ENCODE measurements around the gene NPIPB8.
"Not testable (repeated sequence)": the region's sequence is repeated elsewhere in the genome, so short reads cannot be mapped to it uniquely, and the experiment has no call there.

The NPIPB8 gene

DNA sequence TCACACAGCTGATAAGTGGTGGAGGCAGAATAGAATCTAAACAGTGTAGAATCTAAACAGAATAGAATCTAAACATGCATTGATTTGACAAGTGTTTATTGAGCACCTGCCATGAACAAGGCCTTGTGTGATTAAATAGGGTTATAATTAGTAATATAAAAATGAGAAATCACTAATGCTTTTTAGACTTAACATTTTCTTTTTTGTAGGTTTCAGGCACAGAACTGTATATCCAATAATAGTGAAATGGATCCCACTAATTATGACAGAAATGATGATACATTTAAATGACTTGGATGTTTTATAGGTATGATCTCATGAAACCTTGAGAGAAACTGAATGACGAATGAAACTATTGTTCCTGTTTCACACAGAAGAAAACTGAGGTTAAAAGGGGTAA is at the start of gene NPIPB8:
NPIPB8 (plus strand) TSS at position 301 of the 400 bp plus-strand sequence. CDS start 296 bp downstream, outside the sequence.
- DNase-seq, result not testable (repeated sequence)

DNA sequence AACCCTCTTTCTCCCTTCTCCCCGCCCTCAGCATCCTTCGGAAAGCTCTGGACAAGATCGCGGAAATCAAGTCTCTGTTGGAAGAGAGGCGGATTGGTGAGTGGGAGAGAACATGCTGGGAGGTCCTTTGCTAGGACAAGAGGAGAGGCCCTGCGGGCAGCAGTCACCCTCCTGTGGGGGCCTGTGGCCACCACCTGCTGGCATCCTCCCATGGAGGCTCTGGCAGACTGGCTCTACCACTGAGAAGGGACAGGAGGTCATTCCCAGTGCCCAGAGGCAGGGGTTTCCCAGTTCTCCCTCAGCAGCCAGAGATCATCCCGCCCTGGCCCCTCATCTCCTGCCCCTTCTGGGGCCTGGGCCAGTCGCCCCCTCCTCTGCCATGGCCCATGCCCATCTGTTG is 48.8 kb upstream of the NPIPB8 start:
- DNase-seq, result no peak

DNA sequence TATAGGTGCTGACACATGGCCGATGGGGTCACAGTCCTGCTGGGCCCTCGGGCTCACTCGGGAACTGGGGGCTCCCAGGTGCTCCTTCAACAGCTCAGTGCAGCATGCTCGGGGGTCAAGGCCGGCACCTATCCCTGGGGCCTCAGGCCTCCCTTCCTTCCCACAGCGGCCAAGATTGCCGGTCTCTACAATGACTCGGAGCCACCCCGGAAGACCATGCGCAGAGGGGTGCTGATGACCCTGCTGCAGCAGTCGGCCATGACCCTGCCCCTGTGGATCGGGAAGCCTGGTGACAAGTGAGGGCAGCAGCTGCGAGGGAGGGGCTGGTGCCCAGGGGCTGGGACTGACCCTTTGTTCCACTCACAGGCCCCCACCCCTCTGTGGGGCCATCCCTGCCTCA is 47.9 kb upstream of the NPIPB8 start:
- DNase-seq, result no peak

DNA sequence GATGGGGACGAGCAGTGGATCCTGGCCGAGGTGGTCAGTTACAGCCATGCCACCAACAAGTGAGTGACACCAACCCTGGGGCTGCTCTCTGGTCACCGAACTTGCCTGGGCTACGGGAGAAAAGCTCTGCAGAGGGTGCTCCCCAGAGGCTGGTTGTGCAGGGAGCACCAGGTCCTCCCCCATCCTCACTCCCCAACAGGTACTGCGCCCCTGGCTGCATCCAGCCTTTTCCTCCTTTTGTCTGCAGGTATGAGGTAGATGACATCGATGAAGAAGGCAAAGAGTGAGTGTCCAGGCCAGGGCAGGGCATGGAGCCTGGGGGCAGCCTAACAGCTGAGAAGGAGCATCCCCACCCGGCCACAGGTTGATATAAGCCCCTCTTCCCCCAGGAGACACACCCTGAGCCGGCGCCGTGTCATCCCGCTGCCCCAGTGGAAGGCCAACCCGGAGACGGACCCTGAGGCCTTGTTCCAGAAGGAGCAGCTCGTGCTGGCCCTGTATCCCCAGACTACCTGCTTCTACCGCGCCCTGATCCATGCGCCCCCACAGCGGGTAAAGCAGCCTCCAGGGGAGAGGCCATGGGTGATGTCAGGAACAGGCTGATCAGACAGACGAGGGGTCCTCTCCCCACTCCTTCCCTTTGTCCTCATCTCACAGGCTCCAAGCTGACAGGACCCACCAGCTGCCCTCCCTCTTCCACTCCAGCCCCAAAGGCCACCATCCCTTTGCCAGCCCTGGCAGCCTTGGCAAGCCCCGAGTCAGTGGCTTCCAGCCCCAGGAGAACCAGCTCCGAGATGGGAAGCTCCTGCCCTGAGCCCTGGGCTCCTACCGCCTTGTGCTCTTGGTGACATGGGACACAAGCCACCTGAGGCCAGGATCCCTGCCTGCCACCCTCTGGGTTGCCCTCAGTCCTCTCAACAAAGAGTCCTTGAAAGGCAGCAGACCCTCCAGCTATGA is 47.2 kb upstream of the NPIPB8 start:
- DNase-seq, result no peak

DNA sequence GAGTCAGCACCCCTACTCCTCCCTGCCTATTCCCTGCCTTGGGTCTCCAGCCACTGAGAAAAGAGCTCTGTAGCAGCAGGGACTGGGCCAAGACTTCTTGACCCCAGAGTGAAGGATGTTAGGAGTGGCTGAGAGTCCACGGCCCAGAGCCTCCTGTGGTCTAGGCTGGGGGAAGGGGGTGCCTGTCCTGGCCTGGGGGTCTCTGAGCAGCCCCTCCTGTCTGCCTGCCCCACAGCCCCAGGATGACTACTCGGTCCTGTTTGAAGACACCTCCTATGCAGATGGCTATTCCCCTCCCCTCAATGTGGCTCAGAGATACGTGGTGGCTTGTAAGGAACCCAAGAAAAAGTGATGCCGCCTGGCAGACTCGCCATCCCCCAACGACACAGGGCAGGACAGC is 46.5 kb upstream of the NPIPB8 start:
- DNase-seq, result no peak

DNA sequence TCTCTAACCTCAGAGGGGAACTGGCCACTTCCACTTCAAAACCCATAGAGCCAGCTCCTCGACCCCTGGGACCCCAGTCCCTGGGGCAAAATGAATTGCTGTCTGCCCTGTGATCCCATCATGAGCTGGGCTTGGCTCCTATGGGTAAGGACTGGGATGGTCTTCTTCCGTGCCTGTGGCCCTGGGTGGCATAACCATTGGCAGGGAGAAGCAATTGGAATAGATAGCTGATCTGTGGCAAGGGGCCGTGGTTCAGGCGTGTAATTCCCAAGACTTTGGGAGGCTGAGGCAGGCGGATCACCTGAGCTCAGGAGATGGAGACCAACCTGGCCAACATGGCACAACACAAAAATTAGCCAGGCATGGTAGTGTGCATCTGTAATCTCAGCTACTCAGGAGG is 45.4 kb upstream of the NPIPB8 start:
- DNase-seq, result no peak

DNA sequence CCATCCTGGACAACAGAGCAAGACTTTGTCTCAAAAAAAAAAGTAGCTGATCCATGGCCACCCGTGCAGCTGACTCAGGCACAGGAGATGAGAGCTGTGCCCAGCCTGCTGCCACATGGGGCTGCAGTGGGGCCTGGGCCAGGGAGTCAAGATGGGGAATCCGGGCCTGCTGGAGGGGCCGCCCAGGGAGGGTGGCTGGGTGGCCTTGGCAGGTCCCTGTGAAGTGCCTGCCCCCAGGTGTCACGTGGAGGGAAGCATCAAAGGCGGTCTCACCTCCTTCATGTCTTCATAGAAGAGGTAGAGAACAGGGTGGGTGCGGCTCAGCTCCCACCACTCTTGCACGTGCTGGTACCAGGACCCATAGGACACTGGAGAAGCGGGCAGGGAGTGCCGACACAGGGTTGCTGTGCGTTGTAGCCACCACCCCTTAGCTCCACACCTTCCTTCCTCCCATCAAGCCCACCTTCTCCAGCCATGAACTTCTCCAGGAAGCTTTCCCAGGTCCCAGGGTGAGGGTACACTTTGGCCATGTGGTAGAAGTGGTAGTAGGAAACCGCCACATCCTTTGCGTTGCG is 44.8 kb upstream of the NPIPB8 start:
- no peak for DNase-seq

DNA sequence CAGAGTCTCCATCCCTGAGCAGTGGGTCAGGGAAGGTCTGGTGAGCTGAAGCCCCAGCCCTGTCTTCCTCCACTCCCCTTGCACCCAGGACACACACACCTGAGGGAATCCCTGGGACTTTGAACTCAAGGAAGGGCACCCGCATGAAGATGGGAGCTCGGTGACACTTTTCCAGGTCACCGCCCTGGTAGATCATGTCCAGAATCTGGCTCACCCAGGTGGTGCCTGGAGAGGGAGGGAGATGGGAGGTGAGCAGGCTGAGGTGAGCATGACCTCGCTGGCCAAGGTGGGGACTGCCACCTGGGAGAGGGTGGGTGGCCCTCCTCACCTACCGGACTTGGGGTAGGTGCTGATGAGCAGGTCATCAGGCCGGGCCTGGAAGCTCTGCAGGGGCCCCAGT is 42.4 kb upstream of the NPIPB8 start:
- not testable (repeated sequence) for DNase-seq

DNA sequence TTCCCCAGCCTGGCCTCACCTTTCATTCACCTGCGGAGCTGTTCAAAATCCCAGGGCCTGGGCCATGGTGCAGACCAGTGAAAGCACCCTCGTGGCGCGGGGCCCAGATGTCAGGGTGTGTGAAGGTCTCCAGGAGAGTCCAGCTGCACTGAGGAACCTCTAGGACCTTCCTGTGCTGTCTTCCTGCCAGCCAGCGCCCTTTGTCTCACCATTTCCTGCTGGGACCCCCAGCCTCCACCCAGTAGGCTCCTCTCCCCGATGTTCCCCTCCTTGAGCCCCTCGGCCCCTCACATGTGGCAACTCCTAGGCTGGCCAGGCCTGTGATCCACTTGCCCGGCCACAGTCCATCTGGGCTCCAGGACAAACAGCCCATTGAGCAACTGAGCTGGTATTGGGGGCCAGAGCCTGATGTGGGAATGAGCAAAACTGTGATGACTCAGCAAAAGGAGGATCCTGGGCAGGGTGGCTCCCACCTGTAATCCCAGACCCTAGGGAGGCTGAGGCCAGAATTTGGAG is 41.7 kb upstream of the NPIPB8 start:
- DNase-seq, result no peak

DNA sequence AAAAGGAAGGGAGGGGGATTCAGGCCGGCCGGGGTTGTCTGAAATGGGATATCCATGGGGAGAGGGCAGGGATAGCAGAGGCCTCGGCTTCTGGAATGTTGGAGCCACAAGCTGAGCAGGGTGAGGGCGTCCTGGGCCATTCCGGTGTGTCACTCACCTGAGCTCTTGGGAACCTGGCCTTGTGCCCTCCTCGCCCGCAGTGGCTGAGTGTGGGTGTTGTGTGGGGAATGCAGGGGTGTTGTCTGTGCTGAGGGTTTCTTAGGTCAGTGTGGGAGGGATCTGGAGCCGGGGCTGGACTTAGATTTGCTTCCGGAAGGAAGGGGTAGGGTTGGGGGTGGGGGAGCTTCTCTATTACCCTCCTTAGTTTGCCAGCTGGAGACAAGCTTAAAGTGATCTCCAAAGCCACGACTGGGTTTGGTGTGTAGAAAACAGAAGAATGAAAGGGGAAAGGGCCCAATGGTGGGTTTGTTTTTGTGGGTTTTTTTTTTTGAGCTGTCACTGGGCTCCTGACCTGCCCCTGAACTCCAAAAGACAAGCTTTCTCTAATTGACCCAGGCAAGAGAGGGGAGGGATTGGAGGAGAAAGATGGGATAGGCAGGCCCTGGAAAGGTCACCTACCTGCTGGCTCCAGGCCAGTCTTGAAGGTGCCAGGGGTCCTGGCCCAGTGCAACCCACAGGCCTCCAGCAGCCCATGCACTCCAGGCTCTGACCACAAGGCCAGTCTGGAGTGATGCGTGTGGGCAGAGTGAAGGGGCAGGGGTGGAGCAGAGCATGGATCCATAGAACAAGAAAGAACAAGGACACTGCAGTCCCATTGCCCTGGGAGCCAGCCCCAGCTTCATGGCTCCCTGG is 40.8 kb upstream of the NPIPB8 start, which contains the start of gene SULT1A2:
SULT1A2 (minus strand) TSS at position 211 of the 852 bp plus-strand sequence. CDS start 1,120 bp downstream, outside the sequence.
- no peak for DNase-seq

DNA sequence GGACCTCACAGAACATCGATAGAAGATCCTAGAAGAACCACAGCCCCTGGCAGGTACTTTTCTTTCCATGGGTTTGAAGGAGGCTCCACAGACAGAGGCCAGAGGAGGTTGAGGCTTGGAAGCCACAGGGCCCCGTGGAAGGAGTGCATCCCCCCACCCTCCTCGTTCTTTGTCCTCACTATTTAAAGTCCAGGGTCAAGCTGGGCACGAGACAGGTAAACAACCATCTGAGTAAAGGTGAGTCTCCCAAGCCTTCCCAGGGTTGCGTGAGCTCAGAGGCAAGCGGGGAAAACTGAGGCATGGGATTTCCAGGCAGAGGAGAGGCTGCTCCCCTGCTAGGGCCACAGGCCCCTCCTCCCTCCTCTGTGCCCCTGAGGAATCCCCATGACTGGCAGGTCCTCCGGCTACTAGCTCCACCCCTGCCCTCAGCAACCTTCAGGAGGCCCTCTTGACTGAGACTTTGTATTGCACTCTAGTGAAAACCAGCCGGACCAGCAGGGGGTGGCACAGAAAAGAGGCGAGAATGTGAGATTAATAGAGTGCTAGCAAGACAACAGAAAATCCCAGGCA is 40.1 kb upstream of the NPIPB8 start:
- no peak for DNase-seq

DNA sequence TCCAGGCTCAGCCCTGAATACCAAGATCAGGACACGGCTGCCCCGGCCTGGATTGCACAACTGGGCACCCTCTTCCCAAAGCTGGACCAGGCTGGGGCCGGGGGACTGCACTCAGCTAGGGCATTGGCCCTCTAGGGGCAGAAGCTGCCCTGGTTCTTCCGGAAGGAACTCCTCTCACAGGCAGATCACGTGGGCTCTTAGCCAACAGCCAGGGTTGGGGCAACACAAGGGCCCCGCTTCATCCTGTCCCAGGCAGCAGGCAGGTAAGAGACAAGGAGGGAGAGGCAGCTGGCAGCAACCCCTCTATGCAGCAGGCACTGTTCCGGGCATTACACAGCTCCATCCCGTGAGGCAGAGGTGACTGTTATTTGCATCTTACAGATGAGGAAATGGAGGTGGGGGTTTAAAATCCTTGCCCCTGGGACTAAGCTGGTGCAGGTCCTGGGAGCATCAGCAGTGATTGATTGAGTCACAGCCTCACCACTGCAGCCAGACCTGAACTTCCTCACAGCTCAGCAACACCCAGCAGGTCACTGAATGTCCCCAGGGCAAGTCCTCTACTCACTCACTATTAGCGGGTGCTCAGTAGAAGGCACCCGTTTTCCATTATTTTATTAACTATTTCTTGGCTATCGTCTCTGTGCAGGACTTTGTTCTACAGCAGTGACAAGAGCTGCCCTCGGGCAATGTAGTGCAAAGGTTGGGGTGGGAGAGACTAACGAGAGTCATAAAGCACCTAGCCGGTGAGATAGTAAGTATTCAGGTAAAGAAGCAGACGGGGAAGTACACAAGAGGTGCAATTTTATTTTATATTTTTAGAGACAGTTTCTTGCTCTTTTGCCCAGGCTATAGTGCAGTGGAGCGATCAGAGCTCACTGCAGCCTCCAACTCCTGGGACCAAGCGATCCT is 38.2 kb upstream of the NPIPB8 start:
- not testable (repeated sequence) for DNase-seq

DNA sequence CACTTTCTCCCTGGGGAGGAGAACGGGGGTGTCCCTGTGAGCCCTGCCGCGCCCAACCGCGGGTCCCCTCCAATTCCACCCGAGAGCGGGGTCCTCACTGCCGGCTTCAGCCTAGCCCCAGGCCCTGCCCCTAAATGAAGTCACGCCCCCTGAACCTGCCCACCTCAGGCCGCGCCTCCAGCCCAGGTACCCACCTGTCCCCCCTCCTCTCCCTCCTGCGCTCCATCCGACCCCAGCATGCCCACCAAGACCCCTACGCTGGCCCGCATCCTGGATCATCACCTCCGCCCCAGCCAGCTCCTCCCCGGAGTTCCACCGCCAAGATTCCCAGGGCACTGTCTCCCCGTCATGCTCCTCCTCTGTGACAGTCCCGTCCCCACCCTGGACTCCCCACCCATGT is 36.9 kb upstream of the NPIPB8 start:
- not testable (repeated sequence) for DNase-seq

DNA sequence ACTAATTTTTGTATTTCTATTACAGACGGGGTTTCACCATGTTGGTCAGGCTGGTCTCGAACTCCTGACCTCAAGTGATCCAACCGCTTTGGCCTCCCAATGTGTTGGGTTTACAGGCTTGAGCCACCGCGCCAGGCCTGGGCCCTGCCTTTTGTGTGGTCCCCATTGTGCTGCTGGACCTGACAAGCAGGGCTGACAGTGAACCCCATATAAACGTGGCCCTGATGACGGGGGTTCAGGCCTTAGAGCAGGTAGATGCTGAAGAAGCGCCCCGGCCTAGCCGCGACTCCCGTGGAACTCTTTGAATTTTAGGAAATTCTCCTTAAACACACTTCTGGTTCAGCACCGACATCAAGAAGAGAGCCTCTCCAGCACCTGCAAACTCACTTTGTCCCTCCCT is 36.3 kb upstream of the NPIPB8 start:
- DNase-seq, result not testable (repeated sequence)

DNA sequence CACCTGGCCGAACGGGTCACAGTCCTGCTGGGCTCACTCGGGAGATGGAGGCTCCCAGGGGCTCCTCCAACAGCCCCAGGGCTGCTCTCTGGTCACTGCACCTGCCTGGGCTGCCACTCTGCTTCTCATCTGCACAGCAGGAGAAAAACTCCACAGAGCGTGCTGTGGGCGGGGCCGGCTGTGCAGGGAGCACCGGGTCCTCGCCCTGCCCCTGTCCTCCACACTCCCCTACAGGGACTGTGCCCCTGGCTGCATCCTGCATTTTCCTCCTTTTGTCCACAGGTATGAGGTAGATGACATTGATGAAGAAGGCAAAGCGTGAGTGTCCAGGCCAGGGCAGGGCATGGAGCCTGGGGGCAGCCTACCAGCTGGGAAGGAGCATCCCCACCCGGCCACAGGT is 35.8 kb upstream of the NPIPB8 start:
- DNase-seq, result not testable (repeated sequence)

DNA sequence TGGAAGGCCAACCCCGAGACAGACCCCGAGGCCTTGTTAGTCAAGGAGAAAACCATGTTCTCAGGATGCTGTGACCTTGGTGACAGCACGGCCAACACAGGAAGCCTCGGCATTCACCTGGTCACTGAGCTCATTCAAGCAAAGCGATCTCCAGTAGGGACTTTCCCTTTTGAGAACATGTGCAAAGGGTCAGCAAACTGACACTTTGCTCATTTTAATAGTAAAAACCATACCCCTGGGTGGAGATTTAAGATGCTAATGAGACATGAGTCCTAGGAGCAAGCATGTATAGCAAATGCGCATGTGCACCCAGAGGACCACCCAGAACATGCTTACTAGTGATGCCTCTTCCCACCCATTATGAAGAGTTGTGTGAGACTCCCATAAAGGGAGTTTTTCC is 35.3 kb upstream of the NPIPB8 start:
- no peak for DNase-seq

DNA sequence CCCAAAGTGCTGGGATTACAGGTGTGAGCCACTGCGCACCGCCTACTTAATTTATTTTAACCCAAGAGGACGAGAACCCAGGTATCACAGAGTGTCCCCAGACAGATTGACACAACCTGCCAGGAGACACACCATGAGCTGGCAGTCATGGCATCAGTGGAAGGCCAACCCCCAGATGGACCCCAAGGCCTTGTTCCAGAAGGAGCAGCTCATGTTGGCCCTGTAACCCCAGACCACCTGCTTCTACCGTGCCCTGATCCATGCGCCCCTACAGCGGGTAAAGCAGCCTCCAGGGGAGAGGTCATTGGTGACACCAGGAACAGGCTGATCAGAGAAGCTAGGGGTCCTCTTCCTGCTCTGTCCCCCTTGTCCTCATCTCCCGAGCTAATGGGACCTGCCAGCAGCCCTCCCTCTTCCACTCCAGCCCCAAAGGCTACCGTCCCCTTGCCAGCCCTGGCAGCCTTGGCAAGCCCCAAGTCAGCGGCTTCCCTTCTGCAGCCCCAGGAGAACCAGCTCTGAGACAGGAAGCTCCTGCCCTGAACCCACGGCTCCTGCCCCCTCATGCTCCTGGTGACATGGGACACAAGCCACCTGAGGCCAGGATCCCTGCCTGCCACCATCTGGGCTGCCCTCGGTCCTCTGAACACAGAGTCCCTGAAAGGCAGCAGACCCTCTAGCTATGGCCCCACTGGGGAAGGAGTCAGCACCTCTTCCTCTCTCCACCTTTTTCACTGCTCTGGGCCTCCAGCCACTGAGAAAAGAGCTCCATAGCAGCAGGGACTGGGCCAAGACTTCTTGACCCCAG is 34.3 kb upstream of the NPIPB8 start:
- no peak for DNase-seq

DNA sequence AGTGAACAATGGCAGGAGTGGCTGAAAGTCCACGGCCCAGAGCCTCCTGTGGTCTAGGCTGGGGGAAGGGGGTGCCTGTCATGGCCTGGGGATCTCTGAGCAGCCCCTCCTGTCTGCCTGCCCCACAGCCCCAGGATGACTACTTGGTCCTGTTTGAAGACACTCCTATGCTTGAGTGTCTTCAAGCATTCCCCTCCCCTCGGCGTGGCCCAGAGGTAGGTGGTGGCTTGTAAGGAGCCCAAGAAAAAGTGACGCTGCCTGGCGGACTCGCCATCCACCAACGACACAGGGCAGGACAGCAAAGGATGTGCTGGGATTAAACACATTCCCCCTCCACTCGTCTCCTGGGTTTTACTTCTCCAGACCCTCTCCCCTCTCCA is 33.7 kb upstream of the NPIPB8 start:
- DNase-seq, result no peak

DNA sequence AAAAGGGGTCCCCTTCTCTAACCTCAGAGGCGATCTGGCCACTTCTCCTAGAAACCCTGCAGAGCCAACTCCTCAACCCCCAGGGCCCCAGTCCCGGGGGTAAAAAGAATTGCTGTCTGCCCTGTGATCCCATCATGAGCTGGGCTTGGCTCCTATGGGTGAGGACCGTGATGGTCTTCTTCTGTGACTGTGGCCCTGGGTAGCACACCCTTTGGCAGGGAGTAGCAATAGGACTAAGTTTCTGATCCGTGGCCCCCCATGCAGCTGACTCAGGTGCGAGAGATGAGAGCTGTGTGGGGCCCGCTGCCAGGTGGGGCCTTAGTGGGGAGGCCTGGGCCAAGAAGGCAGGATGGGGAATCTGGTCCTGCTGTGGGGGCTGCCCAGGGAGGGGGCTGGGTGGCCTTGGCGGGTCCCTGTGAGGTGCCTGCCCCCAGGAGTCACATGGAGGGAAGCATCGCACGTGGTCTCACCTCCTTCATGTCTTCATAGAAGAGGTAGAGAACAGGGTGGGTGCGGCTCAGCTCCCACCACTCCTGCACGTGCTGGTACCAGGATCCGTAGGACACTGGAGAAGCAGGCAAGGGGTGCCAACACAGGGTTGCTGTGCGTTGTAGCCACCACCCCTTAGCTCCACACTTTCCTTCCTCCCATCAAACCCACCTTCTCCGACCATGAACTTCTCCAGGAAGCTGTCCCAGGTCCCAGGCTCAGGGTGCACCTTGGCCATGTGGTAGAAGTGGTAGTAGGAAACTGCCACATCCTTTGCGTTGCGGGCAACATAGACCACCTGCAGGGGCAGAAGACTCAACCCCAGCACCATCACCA is 31.4 kb upstream of the NPIPB8 start:
- no peak for DNase-seq

DNA sequence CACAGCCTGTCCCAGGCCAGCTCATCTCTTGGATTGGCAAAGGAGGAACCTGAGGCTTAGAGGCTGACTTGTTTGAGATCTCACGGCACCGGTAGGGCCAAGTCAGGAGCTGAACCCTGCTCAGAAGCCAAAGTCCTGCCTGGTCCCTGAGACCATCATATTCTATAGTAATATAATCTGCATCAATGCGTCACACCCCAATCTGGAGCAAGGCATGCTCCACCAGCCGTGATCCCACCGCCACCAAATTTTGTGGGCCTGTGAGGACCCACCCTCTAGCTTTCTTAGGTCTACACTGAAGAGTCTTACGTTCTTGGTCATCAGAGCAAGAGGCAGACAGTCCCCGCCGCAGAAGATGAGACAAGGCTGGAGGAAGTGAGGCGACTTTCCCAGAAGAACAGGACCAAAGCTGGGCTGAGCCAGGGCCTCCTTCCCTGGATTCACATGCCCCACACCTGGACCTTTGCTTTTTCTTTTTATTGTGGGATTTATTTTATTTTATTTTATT is 30.7 kb upstream of the NPIPB8 start:
- DNase-seq, result no peak
